Endodermal cell (in vitro differentiated cells): ENCODE results near the gene ZBTB20. TPM values are rescaled to one million over a fixed set of nuclear protein-coding genes. Genes with fewer than 3 reads are reported as not detected.

Experiments
- DNase-seq: peaks from one replicate; pipeline ENCODE4 v3.0.0-alpha.2; 2017
- H3K27ac ChIP-seq: 2 replicates; pipeline ENCODE4 v1.5.1; 2013; ENCODE audit warnings: mild to moderate bottlenecking, low read depth, low read length, moderate library complexity
- H3K27me3 ChIP-seq: 2 replicates; pipeline ENCODE4 v1.6.1; 2013; ENCODE audit warnings: mild to moderate bottlenecking, low read length, moderate library complexity; ENCODE audit not compliant: insufficient read depth, control insufficient read depth, poor library complexity, severe bottlenecking
- H3K36me3 ChIP-seq: 2 replicates; pipeline ENCODE4 v1.7.0; 2013; ENCODE audit warnings: mild to moderate bottlenecking, low read length, moderate library complexity; ENCODE audit not compliant: control insufficient read depth, insufficient read depth
- H3K4me1 ChIP-seq: one replicate; pipeline ENCODE4 v1.7.0; 2013; ENCODE audit warnings: low read length; ENCODE audit not compliant: control insufficient read depth, insufficient read depth
- H3K4me3 ChIP-seq: 2 replicates; pipeline ENCODE4 v1.5.1; 2013; ENCODE audit warnings: mild to moderate bottlenecking, low read length, moderate library complexity
- H3K9ac ChIP-seq: 2 replicates; pipeline ENCODE4 v1.6.1; 2013; ENCODE audit warnings: mild to moderate bottlenecking, low read length, moderate library complexity; ENCODE audit not compliant: poor library complexity, severe bottlenecking; ENCODE audit errors: extremely low read depth
- H3K9me3 ChIP-seq: 2 replicates; pipeline ENCODE4 v1.6.1; 2013; ENCODE audit warnings: mild to moderate bottlenecking, low read length, moderate library complexity; ENCODE audit not compliant: control insufficient read depth
- H3K27ac Mint-ChIP-seq: 2 replicates; pipeline ENCODE4 v1.8.0; 2020; ENCODE audit warnings: mixed read lengths
- H3K27me3 Mint-ChIP-seq: 2 replicates; pipeline ENCODE4 v1.8.0; 2021; ENCODE audit warnings: mild to moderate bottlenecking, mixed read lengths; ENCODE audit not compliant: insufficient read depth
- H3K36me3 Mint-ChIP-seq: 2 replicates; pipeline ENCODE4 v1.8.0; 2020; ENCODE audit warnings: low read depth, mixed read lengths
- H3K4me1 Mint-ChIP-seq: 2 replicates; pipeline ENCODE4 v1.8.0; 2020; ENCODE audit warnings: mixed read lengths
- H3K4me3 Mint-ChIP-seq: 2 replicates; pipeline ENCODE4 v1.8.0; 2020; ENCODE audit warnings: mild to moderate bottlenecking, moderate library complexity, mixed read lengths
- H3K9me3 Mint-ChIP-seq: 2 replicates; pipeline ENCODE4 v1.8.0; 2020; ENCODE audit warnings: mild to moderate bottlenecking, mixed read lengths
- CTCF ChIP-seq: fragments of 200-600 bp; sonication (generic); conservative IDR thresholded peaks from 2 replicates; pipeline ENCODE4 v1.5.0; 2021; ENCODE audit warnings: antibody characterized with exemption, mild to moderate bottlenecking
- WGBS, 2 experiments: methylation state at CpG; one replicate each; pipeline versions ENCODE4 v1.1.5 to v1.1.7; 2013; ENCODE audit warnings: missing lambda C conversion rate in 2 of 2, mixed read lengths in 1 of 2; ENCODE audit not compliant: insufficient coverage in 1 of 2, insufficient read length in 1 of 2; 5-methylcytosine and 5-hydroxymethylcytosine counted together
- total RNA-seq, 2 donors: library from RNA; stranded (reverse); fragmentation: NEBNext Ultra II Directional in 1 of 2; extraction: Animal tissue kit (Norgen Biotek cat#: 25700) in 1 of 2; gene quantifications; 2 replicates in 1 of 2; 3 replicates in 1 of 2; pipeline ENCODE4 v1.2.1, GENCODE V29; 2021

The ZBTB20 gene
- total RNA-seq, 2 donors from 2014 or later, result 1.6 to 2.9 TPM

- WGBS, 2 experiments, result 14 to 50% methylated on average over 1 of the region's 1 CpG
- peak; percentile 82 for TF ChIP-seq CTCF
- DNase-seq, result no peak
These were observed 619.9 kb downstream of the ZBTB20 start for GRCh38 chr3:114527036-114527644.

DNA sequence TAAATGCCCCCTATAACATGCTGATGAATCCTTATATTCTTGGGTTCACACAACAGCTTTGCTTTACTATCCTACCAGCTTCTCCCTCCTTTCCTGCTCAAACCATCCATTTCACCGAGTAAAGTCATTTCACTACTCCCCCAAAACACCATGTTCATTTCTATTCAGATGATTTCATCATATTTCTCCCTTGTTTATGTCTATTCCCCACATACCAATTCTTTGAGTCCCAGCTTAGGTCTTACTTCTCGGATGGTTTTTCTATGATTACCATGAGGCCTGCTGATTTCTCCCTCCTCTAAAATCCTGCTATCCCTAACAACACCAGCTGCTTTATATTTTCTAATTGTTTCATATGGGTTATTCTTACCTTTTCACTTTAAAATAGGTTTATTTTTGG is 621.8 kb downstream of the ZBTB20 start:
- no peaks in the 10 kb centered on the region for H3K9me3 Mint-ChIP-seq
- H3K4me3 ChIP-seq, result no peak overlapping the region
- H3K27ac Mint-ChIP-seq, result no peak overlapping the region
- H3K4me1 Mint-ChIP-seq, result no peaks in the 10 kb centered on the region
- no peaks in the 10 kb centered on the region for H3K36me3 ChIP-seq
- no peaks in the 10 kb centered on the region for H3K27me3 Mint-ChIP-seq
- TF ChIP-seq CTCF, result no peak
- no peak overlapping the region for H3K27ac ChIP-seq
- no peak for DNase-seq
- H3K36me3 Mint-ChIP-seq, result no peaks in the 10 kb centered on the region
- H3K9me3 ChIP-seq, result no peaks in the 10 kb centered on the region
- H3K27me3 ChIP-seq, result no peaks in the 10 kb centered on the region
- 90 to 92% methylated on average over 2 of the region's 2 CpGs for WGBS, 2 experiments
- H3K4me3 Mint-ChIP-seq, result no peak overlapping the region
- H3K9ac ChIP-seq, result no peak overlapping the region
- H3K4me1 ChIP-seq, result no peaks in the 10 kb centered on the region

More at GRCh38 chr3:114527036-114527644, 619.9 kb downstream of the ZBTB20 start:
- no peaks in the 10 kb centered on the region for H3K27me3 ChIP-seq
- Mint-ChIP-seq H3K36me3 (no peaks in the 10 kb centered on the region), H3K27ac (no peak overlapping the region), H3K4me3 (no peak overlapping the region), H3K27me3 (no peaks in the 10 kb centered on the region), H3K4me1 (no peaks in the 10 kb centered on the region), H3K9me3 (no peaks in the 10 kb centered on the region)
- no peak overlapping the region for H3K9ac ChIP-seq
- H3K36me3 ChIP-seq, result no peaks in the 10 kb centered on the region
- H3K4me1 ChIP-seq, result no peaks in the 10 kb centered on the region
- no peak overlapping the region for H3K4me3 ChIP-seq
- H3K9me3 ChIP-seq, result no peaks in the 10 kb centered on the region
- no peak overlapping the region for H3K27ac ChIP-seq

DNA sequence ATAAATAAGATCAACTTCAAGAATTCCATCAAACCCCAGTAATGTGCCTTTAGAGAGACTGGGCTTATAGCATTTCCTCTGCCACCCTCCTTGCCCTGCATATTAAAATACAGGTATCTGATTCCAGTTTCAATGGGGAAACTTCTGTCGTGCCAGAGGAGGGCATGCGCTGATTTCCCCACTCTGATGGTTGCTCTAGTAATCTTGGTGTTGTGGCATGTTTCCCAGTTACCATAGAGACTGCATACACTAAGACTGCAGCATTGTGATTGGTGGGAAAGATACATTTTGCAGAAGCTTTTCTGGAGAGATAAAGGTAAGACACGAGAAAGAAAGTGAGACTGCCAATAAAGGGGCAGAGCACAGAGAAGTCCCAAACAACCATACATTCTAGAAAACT is 627.7 kb downstream of the ZBTB20 start:
- no peaks in the 10 kb centered on the region for H3K27me3 ChIP-seq
- Mint-ChIP-seq H3K27me3 (no peaks in the 10 kb centered on the region), H3K4me3 (no peak overlapping the region), H3K4me1 (peaks cover 9% of the 10 kb centered on the region), H3K27ac (no peak overlapping the region), H3K36me3 (no peaks in the 10 kb centered on the region), H3K9me3 (no peaks in the 10 kb centered on the region)
- DNase-seq, result peak; percentile 70
- no peak overlapping the region for H3K9ac ChIP-seq
- H3K4me3 ChIP-seq, result no peak overlapping the region
- no peak for TF ChIP-seq CTCF
- 31 to 35% methylated on average over 2 to 3 of the region's 3 CpGs for WGBS, 2 experiments
- no peaks in the 10 kb centered on the region for H3K9me3 ChIP-seq
- H3K36me3 ChIP-seq, result no peaks in the 10 kb centered on the region
- peaks cover 2% of the 10 kb centered on the region for H3K4me1 ChIP-seq
- H3K27ac ChIP-seq, result peak overlapping the region; percentile 25
